ENCODE results near the gene CIB4.

CIB4 gene

GRCh38 chr2:26590508-26590907 is 50.7 kb downstream of the CIB4 start:
- Histone ChIP-seq H4K8ac (ENCODE audit: low read depth, low read length) (no peak overlapping the region), H2BK120ac (ENCODE audit: low read depth, low read length) (no peak overlapping the region), H3K27me3 (ENCODE audit: insufficient read depth, low read length, poor library complexity) (no peaks in the 10 kb centered on the region), H3K79me1 (ENCODE audit: low read length) (no peaks in the 10 kb centered on the region), H3K56ac (ENCODE audit: low read length) (no peak overlapping the region), H3K4me2 (ENCODE audit: low read length) (no peak overlapping the region), H3K4ac (ENCODE audit: low read depth, low read length) (no peak overlapping the region), H3K9ac (ENCODE audit: low read length) (no peak overlapping the region), H3K18ac (ENCODE audit: low read length) (no peak overlapping the region), H4K5ac (ENCODE audit: low read length) (no peak overlapping the region), H3K27ac (ENCODE audit: low read depth, low read length) (no peak overlapping the region), H3K79me2 (ENCODE audit: control insufficient read depth, insufficient read depth, low read length) (no peaks in the 10 kb centered on the region), H2BK15ac (replicated peaks; ENCODE audit: low read depth) (no peak overlapping the region), H3K23ac (ENCODE audit: low read length) (no peak overlapping the region), H2AK5ac (ENCODE audit: low read length) (no peak overlapping the region), H3K4me3 (ENCODE audit: low read length) (no peak overlapping the region), H3K36me3 (ENCODE audit: control insufficient read depth, insufficient read depth, low read length) (no peaks in the 10 kb centered on the region), H3K4me1 (ENCODE audit: control insufficient read depth, low read depth, low read length) (no peaks in the 10 kb centered on the region), H2BK5ac (ENCODE audit: low read length) (no peak overlapping the region)
- WGBS (ENCODE audit: extremely low coverage, insufficient coverage, low lambda C conversion rate), result no CpG with 5 or more reads among the region's 6 CpGs
- no peak for DNase-seq

- no peaks in the 10 kb centered on the region for H3K27me3 ChIP-seq (ENCODE audit: insufficient read depth, low read length, poor library complexity)
- H3K4me3 ChIP-seq (ENCODE audit: low read length), result no peak overlapping the region
- no peak overlapping the region for H3K4me2 ChIP-seq (ENCODE audit: low read length)
- no peak overlapping the region for H4K8ac ChIP-seq (ENCODE audit: low read depth, low read length)
- DNase-seq, result no peak
- H2BK15ac ChIP-seq (replicated peaks; ENCODE audit: low read depth), result no peak overlapping the region
- no peak overlapping the region for H3K23ac ChIP-seq (ENCODE audit: low read length)
- no peaks in the 10 kb centered on the region for H3K79me2 ChIP-seq (ENCODE audit: control insufficient read depth, insufficient read depth, low read length)
- no peaks in the 10 kb centered on the region for H3K36me3 ChIP-seq (ENCODE audit: control insufficient read depth, insufficient read depth, low read length)
- no peak overlapping the region for H3K18ac ChIP-seq (ENCODE audit: low read length)
- H3K56ac ChIP-seq (ENCODE audit: low read length), result no peak overlapping the region
- H3K27ac ChIP-seq (ENCODE audit: low read depth, low read length), result no peak overlapping the region
- H3K9ac ChIP-seq (ENCODE audit: low read length), result no peak overlapping the region
- no peak overlapping the region for H2BK120ac ChIP-seq (ENCODE audit: low read depth, low read length)
- no peak overlapping the region for H3K4ac ChIP-seq (ENCODE audit: low read depth, low read length)
- no peak overlapping the region for H2AK5ac ChIP-seq (ENCODE audit: low read length)
- no peak overlapping the region for H2BK5ac ChIP-seq (ENCODE audit: low read length)
- no peaks in the 10 kb centered on the region for H3K79me1 ChIP-seq (ENCODE audit: low read length)
- WGBS (ENCODE audit: extremely low coverage, insufficient coverage, low lambda C conversion rate), result no CpG with 5 or more reads among the region's 6 CpGs
- no peaks in the 10 kb centered on the region for H3K4me1 ChIP-seq (ENCODE audit: control insufficient read depth, low read depth, low read length)
- no peak overlapping the region for H4K5ac ChIP-seq (ENCODE audit: low read length)
These were observed 52.6 kb downstream of the CIB4 start for GRCh38 chr2:26588576-26588975.

GRCh38 chr2:26587994-26588393 is 53.2 kb downstream of the CIB4 start:
- Histone ChIP-seq H4K8ac (ENCODE audit: low read depth, low read length) (no peak overlapping the region), H2BK5ac (ENCODE audit: low read length) (no peak overlapping the region), H4K5ac (ENCODE audit: low read length) (no peak overlapping the region), H3K4ac (ENCODE audit: low read depth, low read length) (no peak overlapping the region), H3K4me3 (ENCODE audit: low read length) (no peak overlapping the region), H3K18ac (ENCODE audit: low read length) (no peak overlapping the region), H3K56ac (ENCODE audit: low read length) (no peak overlapping the region), H3K79me2 (ENCODE audit: control insufficient read depth, insufficient read depth, low read length) (no peaks in the 10 kb centered on the region), H2AK5ac (ENCODE audit: low read length) (no peak overlapping the region), H2BK15ac (replicated peaks; ENCODE audit: low read depth) (no peak overlapping the region), H3K27ac (ENCODE audit: low read depth, low read length) (no peak overlapping the region), H3K4me1 (ENCODE audit: control insufficient read depth, low read depth, low read length) (no peaks in the 10 kb centered on the region), H3K4me2 (ENCODE audit: low read length) (no peak overlapping the region), H3K23ac (ENCODE audit: low read length) (no peak overlapping the region), H3K27me3 (ENCODE audit: insufficient read depth, low read length, poor library complexity) (no peaks in the 10 kb centered on the region), H3K36me3 (ENCODE audit: control insufficient read depth, insufficient read depth, low read length) (no peaks in the 10 kb centered on the region), H3K9ac (ENCODE audit: low read length) (no peak overlapping the region), H2BK120ac (ENCODE audit: low read depth, low read length) (no peak overlapping the region), H3K79me1 (ENCODE audit: low read length) (no peaks in the 10 kb centered on the region)
- no peak for DNase-seq
- no CpG with 5 or more reads among the region's 5 CpGs for WGBS (ENCODE audit: extremely low coverage, insufficient coverage, low lambda C conversion rate)

DNA sequence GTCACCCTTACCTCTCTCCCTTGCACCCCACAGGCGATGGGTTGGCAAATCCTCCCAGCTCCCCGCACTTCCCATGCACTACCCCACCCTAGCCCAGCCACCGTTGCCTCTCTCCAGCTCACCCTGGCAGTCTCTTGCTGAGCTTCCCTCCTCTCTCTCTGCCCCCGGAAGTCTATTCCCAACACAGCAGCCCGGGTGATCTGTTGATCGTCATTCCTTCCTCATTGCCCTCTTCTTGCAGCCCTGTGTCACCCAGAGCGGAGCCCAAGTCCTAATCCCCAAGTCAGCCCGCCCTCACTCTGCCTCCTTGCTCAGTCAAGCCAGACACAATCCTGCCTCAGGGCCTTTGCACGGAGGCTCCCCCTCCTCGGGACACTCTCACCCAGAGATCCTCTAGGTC is 55.2 kb downstream of the CIB4 start:
- H3K27ac ChIP-seq (ENCODE audit: low read depth, low read length), result no peak overlapping the region
- no peak overlapping the region for H3K18ac ChIP-seq (ENCODE audit: low read length)
- no peaks in the 10 kb centered on the region for H3K36me3 ChIP-seq (ENCODE audit: control insufficient read depth, insufficient read depth, low read length)
- WGBS (ENCODE audit: extremely low coverage, insufficient coverage, low lambda C conversion rate), result no CpG with 5 or more reads among the region's 10 CpGs
- no peak overlapping the region for H3K4me2 ChIP-seq (ENCODE audit: low read length)
- H3K4me3 ChIP-seq (ENCODE audit: low read length), result no peak overlapping the region
- H2BK15ac ChIP-seq (replicated peaks; ENCODE audit: low read depth), result no peak overlapping the region
- no peaks in the 10 kb centered on the region for H3K4me1 ChIP-seq (ENCODE audit: control insufficient read depth, low read depth, low read length)
- no peak overlapping the region for H3K56ac ChIP-seq (ENCODE audit: low read length)
- H3K9ac ChIP-seq (ENCODE audit: low read length), result no peak overlapping the region
- H2AK5ac ChIP-seq (ENCODE audit: low read length), result no peak overlapping the region
- no peak overlapping the region for H2BK120ac ChIP-seq (ENCODE audit: low read depth, low read length)
- no peak overlapping the region for H4K8ac ChIP-seq (ENCODE audit: low read depth, low read length)
- H3K23ac ChIP-seq (ENCODE audit: low read length), result no peak overlapping the region
- no peak overlapping the region for H3K4ac ChIP-seq (ENCODE audit: low read depth, low read length)
- H2BK5ac ChIP-seq (ENCODE audit: low read length), result no peak overlapping the region
- no peak for DNase-seq
- H3K27me3 ChIP-seq (ENCODE audit: insufficient read depth, low read length, poor library complexity), result no peaks in the 10 kb centered on the region
- no peaks in the 10 kb centered on the region for H3K79me2 ChIP-seq (ENCODE audit: control insufficient read depth, insufficient read depth, low read length)
- no peaks in the 10 kb centered on the region for H3K79me1 ChIP-seq (ENCODE audit: low read length)
- no peak overlapping the region for H4K5ac ChIP-seq (ENCODE audit: low read length)

DNA sequence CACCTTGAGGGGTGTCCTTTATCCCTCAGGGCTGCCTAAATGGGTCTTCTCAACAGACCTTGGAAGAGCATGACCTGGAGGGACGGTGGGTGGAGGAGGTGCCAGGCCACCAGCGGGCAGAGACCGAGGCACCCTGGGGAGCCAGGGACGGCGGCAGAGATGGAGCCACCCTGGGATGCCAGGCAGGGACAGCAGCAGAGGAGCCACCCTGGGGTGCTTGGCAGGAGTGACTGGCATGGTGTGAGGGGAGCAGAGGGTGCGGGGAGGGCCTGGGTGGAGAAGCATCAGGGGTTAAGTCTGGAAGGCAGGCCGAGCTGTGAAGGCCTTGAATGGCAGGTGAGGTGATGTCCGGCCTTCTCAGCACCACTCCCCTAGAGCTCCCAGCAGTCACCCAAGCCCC is 56.1 kb downstream of the CIB4 start:
- no peak overlapping the region for H3K4ac ChIP-seq (ENCODE audit: low read depth, low read length)
- no peaks in the 10 kb centered on the region for H3K36me3 ChIP-seq (ENCODE audit: control insufficient read depth, insufficient read depth, low read length)
- H3K4me3 ChIP-seq (ENCODE audit: low read length), result no peak overlapping the region
- H3K4me2 ChIP-seq (ENCODE audit: low read length), result no peak overlapping the region
- no peak for DNase-seq
- H3K23ac ChIP-seq (ENCODE audit: low read length), result no peak overlapping the region
- no peaks in the 10 kb centered on the region for H3K27me3 ChIP-seq (ENCODE audit: insufficient read depth, low read length, poor library complexity)
- no peak overlapping the region for H4K5ac ChIP-seq (ENCODE audit: low read length)
- no CpG with 5 or more reads among the region's 8 CpGs for WGBS (ENCODE audit: extremely low coverage, insufficient coverage, low lambda C conversion rate)
- no peak overlapping the region for H3K18ac ChIP-seq (ENCODE audit: low read length)
- no peak overlapping the region for H3K27ac ChIP-seq (ENCODE audit: low read depth, low read length)
- no peak overlapping the region for H4K8ac ChIP-seq (ENCODE audit: low read depth, low read length)
- no peaks in the 10 kb centered on the region for H3K4me1 ChIP-seq (ENCODE audit: control insufficient read depth, low read depth, low read length)
- no peak overlapping the region for H2AK5ac ChIP-seq (ENCODE audit: low read length)
- H3K79me1 ChIP-seq (ENCODE audit: low read length), result no peaks in the 10 kb centered on the region
- no peak overlapping the region for H2BK120ac ChIP-seq (ENCODE audit: low read depth, low read length)
- no peaks in the 10 kb centered on the region for H3K79me2 ChIP-seq (ENCODE audit: control insufficient read depth, insufficient read depth, low read length)
- no peak overlapping the region for H2BK5ac ChIP-seq (ENCODE audit: low read length)
- H2BK15ac ChIP-seq (replicated peaks; ENCODE audit: low read depth), result no peak overlapping the region
- H3K9ac ChIP-seq (ENCODE audit: low read length), result no peak overlapping the region
- no peak overlapping the region for H3K56ac ChIP-seq (ENCODE audit: low read length)

DNA sequence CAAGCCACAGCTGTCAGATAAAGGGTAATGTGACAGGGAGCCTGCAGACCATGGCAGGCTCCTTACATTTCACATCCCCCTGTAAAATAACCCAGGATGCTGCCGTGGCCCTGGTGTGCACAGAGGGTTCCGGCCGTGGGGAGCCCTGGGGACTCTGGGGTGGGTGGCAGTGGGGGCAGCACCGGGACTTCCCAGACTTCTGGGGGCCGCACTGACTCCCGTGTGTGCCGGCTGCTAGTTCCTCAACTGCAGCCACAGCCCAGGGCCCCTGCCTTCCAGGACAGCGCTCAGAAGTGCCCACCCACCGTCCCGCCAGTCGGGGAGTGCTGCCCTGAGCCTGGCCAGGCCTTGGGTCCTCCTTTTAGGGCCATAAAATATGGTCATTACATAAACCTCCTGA is 56.5 kb downstream of the CIB4 start:
- Histone ChIP-seq H3K79me2 (ENCODE audit: control insufficient read depth, insufficient read depth, low read length) (no peaks in the 10 kb centered on the region), H3K27me3 (ENCODE audit: insufficient read depth, low read length, poor library complexity) (no peaks in the 10 kb centered on the region), H3K4ac (ENCODE audit: low read depth, low read length) (no peak overlapping the region), H2AK5ac (ENCODE audit: low read length) (no peak overlapping the region), H4K5ac (ENCODE audit: low read length) (no peak overlapping the region), H3K79me1 (ENCODE audit: low read length) (no peaks in the 10 kb centered on the region), H3K36me3 (ENCODE audit: control insufficient read depth, insufficient read depth, low read length) (no peaks in the 10 kb centered on the region), H3K27ac (ENCODE audit: low read depth, low read length) (no peak overlapping the region), H3K4me1 (ENCODE audit: control insufficient read depth, low read depth, low read length) (no peaks in the 10 kb centered on the region), H2BK5ac (ENCODE audit: low read length) (no peak overlapping the region), H2BK120ac (ENCODE audit: low read depth, low read length) (no peak overlapping the region), H4K8ac (ENCODE audit: low read depth, low read length) (no peak overlapping the region), H3K23ac (ENCODE audit: low read length) (no peak overlapping the region), H2BK15ac (replicated peaks; ENCODE audit: low read depth) (no peak overlapping the region), H3K18ac (ENCODE audit: low read length) (no peak overlapping the region), H3K9ac (ENCODE audit: low read length) (no peak overlapping the region), H3K4me2 (ENCODE audit: low read length) (no peak overlapping the region), H3K56ac (ENCODE audit: low read length) (no peak overlapping the region), H3K4me3 (ENCODE audit: low read length) (no peak overlapping the region)
- no peak for DNase-seq
- no CpG with 5 or more reads among the region's 11 CpGs for WGBS (ENCODE audit: extremely low coverage, insufficient coverage, low lambda C conversion rate)

Data from mesendoderm (in vitro differentiated cells).